ENCODE results near the gene C19orf38.

DNA sequence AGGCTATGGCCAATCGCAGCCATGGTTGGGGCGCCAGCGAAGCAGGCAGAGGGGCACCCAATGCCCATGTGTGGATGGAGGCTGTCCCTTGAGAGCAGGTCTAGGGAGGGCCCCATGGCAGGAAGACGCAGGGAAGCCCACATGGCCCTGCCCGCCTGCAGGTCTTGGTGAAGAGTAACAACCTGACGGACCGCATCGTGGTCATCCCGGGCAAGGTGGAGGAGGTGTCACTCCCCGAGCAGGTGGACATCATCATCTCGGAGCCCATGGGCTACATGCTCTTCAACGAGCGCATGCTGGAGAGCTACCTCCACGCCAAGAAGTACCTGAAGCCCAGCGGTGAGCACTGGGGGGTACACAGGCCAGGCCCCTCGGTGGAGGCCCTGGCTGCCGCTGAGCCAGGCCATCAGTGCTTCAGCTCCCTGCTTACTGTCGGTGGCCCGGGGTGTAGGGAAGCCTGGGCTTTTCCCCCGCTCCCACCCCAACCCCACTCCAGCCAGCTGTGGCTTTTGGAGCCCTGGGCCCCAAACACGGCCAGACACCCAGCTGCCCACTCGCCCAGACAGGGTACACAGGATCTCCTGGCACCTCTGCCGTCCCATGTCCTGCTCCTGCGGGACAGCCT, 65.6 kb downstream of the C19orf38 start:
- TF ChIP-seq, protein P1, sequence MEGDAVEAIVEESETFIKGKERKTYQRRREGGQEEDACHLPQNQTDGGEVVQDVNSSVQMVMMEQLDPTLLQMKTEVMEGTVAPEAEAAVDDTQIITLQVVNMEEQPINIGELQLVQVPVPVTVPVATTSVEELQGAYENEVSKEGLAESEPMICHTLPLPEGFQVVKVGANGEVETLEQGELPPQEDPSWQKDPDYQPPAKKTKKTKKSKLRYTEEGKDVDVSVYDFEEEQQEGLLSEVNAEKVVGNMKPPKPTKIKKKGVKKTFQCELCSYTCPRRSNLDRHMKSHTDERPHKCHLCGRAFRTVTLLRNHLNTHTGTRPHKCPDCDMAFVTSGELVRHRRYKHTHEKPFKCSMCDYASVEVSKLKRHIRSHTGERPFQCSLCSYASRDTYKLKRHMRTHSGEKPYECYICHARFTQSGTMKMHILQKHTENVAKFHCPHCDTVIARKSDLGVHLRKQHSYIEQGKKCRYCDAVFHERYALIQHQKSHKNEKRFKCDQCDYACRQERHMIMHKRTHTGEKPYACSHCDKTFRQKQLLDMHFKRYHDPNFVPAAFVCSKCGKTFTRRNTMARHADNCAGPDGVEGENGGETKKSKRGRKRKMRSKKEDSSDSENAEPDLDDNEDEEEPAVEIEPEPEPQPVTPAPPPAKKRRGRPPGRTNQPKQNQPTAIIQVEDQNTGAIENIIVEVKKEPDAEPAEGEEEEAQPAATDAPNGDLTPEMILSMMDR (IDR thresholded peaks at IDR 0.05; ENCODE audit: low read depth, low read length, missing input control) = no peak
- TF ChIP-seq JUND (IDR thresholded peaks at IDR 0.05) (no peak), TAF1 (conservative IDR thresholded peaks at IDR 0.05) (no peak), RXRA (IDR thresholded peaks at IDR 0.05) (no peak), RAD21 (IDR thresholded peaks at IDR 0.05) (no peak), SP1 (IDR thresholded peaks at IDR 0.05) (no peak)
- TF ChIP-seq, protein P2, sequence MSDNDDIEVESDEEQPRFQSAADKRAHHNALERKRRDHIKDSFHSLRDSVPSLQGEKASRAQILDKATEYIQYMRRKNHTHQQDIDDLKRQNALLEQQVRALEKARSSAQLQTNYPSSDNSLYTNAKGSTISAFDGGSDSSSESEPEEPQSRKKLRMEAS (IDR thresholded peaks at IDR 0.05) = no peak
- TF ChIP-seq, protein P3, sequence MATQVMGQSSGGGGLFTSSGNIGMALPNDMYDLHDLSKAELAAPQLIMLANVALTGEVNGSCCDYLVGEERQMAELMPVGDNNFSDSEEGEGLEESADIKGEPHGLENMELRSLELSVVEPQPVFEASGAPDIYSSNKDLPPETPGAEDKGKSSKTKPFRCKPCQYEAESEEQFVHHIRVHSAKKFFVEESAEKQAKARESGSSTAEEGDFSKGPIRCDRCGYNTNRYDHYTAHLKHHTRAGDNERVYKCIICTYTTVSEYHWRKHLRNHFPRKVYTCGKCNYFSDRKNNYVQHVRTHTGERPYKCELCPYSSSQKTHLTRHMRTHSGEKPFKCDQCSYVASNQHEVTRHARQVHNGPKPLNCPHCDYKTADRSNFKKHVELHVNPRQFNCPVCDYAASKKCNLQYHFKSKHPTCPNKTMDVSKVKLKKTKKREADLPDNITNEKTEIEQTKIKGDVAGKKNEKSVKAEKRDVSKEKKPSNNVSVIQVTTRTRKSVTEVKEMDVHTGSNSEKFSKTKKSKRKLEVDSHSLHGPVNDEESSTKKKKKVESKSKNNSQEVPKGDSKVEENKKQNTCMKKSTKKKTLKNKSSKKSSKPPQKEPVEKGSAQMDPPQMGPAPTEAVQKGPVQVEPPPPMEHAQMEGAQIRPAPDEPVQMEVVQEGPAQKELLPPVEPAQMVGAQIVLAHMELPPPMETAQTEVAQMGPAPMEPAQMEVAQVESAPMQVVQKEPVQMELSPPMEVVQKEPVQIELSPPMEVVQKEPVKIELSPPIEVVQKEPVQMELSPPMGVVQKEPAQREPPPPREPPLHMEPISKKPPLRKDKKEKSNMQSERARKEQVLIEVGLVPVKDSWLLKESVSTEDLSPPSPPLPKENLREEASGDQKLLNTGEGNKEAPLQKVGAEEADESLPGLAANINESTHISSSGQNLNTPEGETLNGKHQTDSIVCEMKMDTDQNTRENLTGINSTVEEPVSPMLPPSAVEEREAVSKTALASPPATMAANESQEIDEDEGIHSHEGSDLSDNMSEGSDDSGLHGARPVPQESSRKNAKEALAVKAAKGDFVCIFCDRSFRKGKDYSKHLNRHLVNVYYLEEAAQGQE (IDR thresholded peaks at IDR 0.05) = no peak
